ENCODE data around the gene TSPAN19.
A peak's percentile ranks its signal among the peaks of the same experiment; 100 is the strongest.
"Not testable (repeated sequence)": the region's sequence is repeated elsewhere in the genome, so short reads cannot be mapped to it uniquely, and the experiment has no call there.

Gene TSPAN19

GRCh38 chr12:85036234-85036707, at the start of gene TSPAN19, which contains the start of gene LRRIQ1:
Gene TSPAN19, minus strand, starts transcription at chr12:85036277. Its CDS starts 6,331 bp downstream, at chr12:85029946.
Gene LRRIQ1, plus strand, starts transcription at chr12:85036351. Its CDS starts 1,826 bp downstream, at chr12:85038177.
- DNase-seq: peak; percentile 68

GRCh38 chr12:85085066-85085465, 49.0 kb upstream of the TSPAN19 start:
- DNase-seq: no peak

GRCh38 chr12:85076688-85077430, 40.8 kb upstream of the TSPAN19 start:
- peak; percentile 13 for DNase-seq

- DNase-seq: no peak
Measured at GRCh38 chr12:85072826-85073225, 36.7 kb upstream of the TSPAN19 start.

- no peak for DNase-seq
Measured at GRCh38 chr12:85065837-85066482, 29.9 kb upstream of the TSPAN19 start.

- no peak for DNase-seq
Measured at GRCh38 chr12:85060916-85061315, 24.8 kb upstream of the TSPAN19 start.

- no peak for DNase-seq
Measured at GRCh38 chr12:85059594-85059993, 23.5 kb upstream of the TSPAN19 start.

- no peak for DNase-seq
Measured at GRCh38 chr12:85058339-85058738, 22.3 kb upstream of the TSPAN19 start.

- DNase-seq: peak; percentile 50
Measured at GRCh38 chr12:85057370-85057963, 21.4 kb upstream of the TSPAN19 start.

- no peak for DNase-seq
Measured at GRCh38 chr12:85043829-85044228, 7.8 kb upstream of the TSPAN19 start.

- no peak for DNase-seq
Measured at GRCh38 chr12:85041395-85041794, 5.3 kb upstream of the TSPAN19 start.

GRCh38 chr12:85036733-85037132, 656 bp upstream of the TSPAN19 start:
- DNase-seq: no peak

- DNase-seq: peak; percentile 14
Measured at GRCh38 chr12:85029456-85029855, 6.6 kb downstream of the TSPAN19 start.

- DNase-seq: no peak
Measured at GRCh38 chr12:85018098-85018497, 18.0 kb downstream of the TSPAN19 start.

- no peak for DNase-seq
Measured at GRCh38 chr12:85017618-85018017, 18.5 kb downstream of the TSPAN19 start.

GRCh38 chr12:85017133-85017532, 18.9 kb downstream of the TSPAN19 start:
- DNase-seq: no peak

- DNase-seq: no peak
Measured at GRCh38 chr12:85016413-85016812, 19.7 kb downstream of the TSPAN19 start.

GRCh38 chr12:85007836-85008235, 28.2 kb downstream of the TSPAN19 start:
- no peak for DNase-seq

GRCh38 chr12:85006206-85006605, 29.9 kb downstream of the TSPAN19 start:
- DNase-seq: no peak

- DNase-seq: no peak
Measured at GRCh38 chr12:85005615-85006014, 30.5 kb downstream of the TSPAN19 start.

- not testable (repeated sequence) for DNase-seq
Measured at GRCh38 chr12:85005047-85005446, 31.0 kb downstream of the TSPAN19 start.

- DNase-seq: no peak
Measured at GRCh38 chr12:85004204-85004603, 31.9 kb downstream of the TSPAN19 start.

- no peak for DNase-seq
Measured at GRCh38 chr12:85002778-85003296, 33.2 kb downstream of the TSPAN19 start.

- DNase-seq: no peak
Measured at GRCh38 chr12:85000729-85001128, 35.3 kb downstream of the TSPAN19 start.

All from activated CD4-positive, alpha-beta T cell treated with anti-CD3 and anti-CD28 coated beads, Interleukin-2, Interleukin-6, amounts not matched to agents 100 ng/mL and 50 ng/mL, durations not matched to agents 16 hours and 8 hours (primary cell).